Measurements from ENCODE around the gene RNASEH2B. TPM values are rescaled to one million over a fixed set of nuclear protein-coding genes. Genes with fewer than 3 reads are reported as not detected.
A peak's percentile ranks its signal among the peaks of the same experiment; 100 is the strongest.

RNASEH2B gene
- total and polyA plus RNA-seq, 2 of the 8 experiments (the other 6 are each of a cell fraction or from before 2014, with no cell fraction given), result 19.3 to 43.9 TPM

DNA sequence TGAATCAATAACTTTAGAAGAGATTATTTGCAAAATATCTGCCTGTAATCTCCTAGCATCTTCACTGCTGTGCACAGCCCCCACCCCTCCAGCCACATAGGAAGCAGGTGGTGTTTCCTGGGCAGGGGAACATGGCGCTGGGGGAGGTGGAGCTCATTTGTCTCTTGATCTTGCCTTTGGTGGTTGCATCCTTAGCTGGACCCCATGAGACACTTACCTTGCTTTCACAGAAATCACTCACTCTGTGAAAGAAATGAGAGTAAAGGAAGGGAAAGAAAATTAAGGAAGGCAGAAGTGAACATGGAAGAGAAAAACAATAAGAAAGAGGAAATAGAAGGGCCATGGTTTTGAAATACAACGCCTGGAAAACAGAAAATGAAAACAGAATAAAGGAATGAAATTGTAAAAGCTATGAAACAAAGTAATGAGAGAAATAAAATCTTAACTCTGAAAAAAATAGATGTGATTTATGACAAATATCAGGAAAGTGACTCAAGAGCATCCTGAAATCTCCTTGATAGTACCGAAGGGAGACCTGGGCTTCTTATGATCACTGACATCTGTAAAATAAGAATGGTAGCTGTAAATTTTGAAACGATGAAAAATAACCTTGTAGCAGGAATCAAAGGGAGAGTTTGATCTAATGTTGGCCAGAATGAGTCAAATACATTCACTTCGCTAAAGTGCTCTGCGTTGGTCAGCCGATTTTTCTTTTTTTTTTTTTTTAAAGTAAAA lies 17.2 kb upstream of the RNASEH2B start:
- Histone ChIP-seq H3K14ac (ENCODE audit: insufficient read length) (no peak overlapping the region), H3K4me2 (ENCODE audit: insufficient read depth in 1 of 2, low read depth in 2 of 2, low read length in 2 of 2) (peak overlapping the region in 1 of 2 experiments; percentile 27; a peak in 1 of 4 replicates), H3K23me2 (ENCODE audit: low read depth, low read length) (no peaks in the 10 kb centered on the region), H3K23ac (ENCODE audit: insufficient read length) (no peak overlapping the region), H3K79me2 (ENCODE audit: control insufficient read depth in 1 of 2, insufficient read depth in 2 of 2, low read length in 2 of 2) (no peaks in the 10 kb centered on the region), H2BK15ac (ENCODE audit: low read length) (no peak overlapping the region), H2AK5ac (ENCODE audit: low read depth, low read length) (no peak overlapping the region), H2BK12ac (ENCODE audit: low read depth, low read length) (peak overlapping the region; percentile 76; the same call in 1 of the 2 replicates), H3K79me1 (ENCODE audit: low read depth, low read length) (no peaks in the 10 kb centered on the region), H3K4ac (replicated peaks; ENCODE audit: insufficient read length, low read depth, low read length) (peak overlapping the region; percentile 28), H3K27ac (ENCODE audit: low read depth, low read length) (no peak overlapping the region), H2BK20ac (ENCODE audit: low read length) (peak overlapping the region; percentile 62; the same call in 1 of the 2 replicates), H2BK5ac (ENCODE audit: low read depth, low read length) (no peak overlapping the region), H3K4me3 (ENCODE audit: extremely low read depth in 1 of 4, insufficient read depth in 2 of 4, low read depth in 3 of 4, low read length in 4 of 4) (no peak overlapping the region), H3K9ac (replicated peaks in 1 of 4; ENCODE audit: extremely low read depth in 1 of 4, low read depth in 3 of 4, low read length in 3 of 4) (no peak overlapping the region), H2BK120ac (replicated peaks; ENCODE audit: low read depth, low read length) (no peak overlapping the region), H4K91ac (replicated peaks; ENCODE audit: insufficient read length, low read length) (peak overlapping the region; percentile 52), H3K56ac (replicated peaks; ENCODE audit: insufficient read length, low read depth, low read length) (no peak overlapping the region), H3K9me3 (ENCODE audit: insufficient read depth in 2 of 2, low read depth in 1 of 2, low read length in 1 of 2) (no peaks in the 10 kb centered on the region; a peak in 1 of 4 replicates), H4K8ac (ENCODE audit: extremely low read depth, insufficient read depth, low read length) (no peak overlapping the region), H3K27me3 (replicated peaks in 1 of 4; ENCODE audit: control insufficient read depth in 3 of 4, extremely low read depth in 1 of 4, insufficient read depth in 3 of 4, low read length in 3 of 4) (no peaks in the 10 kb centered on the region), H3K4me1 (replicated peaks in 1 of 4; ENCODE audit: control insufficient read depth in 3 of 4, insufficient read depth in 4 of 4, low read length in 3 of 4) (peaks cover 0 to 11% (median 5%) of the 10 kb centered on the region in 4 experiments; a peak in 4 of 7 replicates), H2AFZ (ENCODE audit: low read length) (no peak overlapping the region), H4K20me1 (replicated peaks in 1 of 2; ENCODE audit: control insufficient read depth in 1 of 2, insufficient read depth in 2 of 2, low read length in 2 of 2) (no peaks in the 10 kb centered on the region), H3K36me3 (ENCODE audit: control insufficient read depth in 2 of 4, insufficient read depth in 4 of 4, low read length in 3 of 4) (no peaks in the 10 kb centered on the region), H3K18ac (ENCODE audit: extremely low read depth, low read length) (no peak overlapping the region), H4K5ac (ENCODE audit: insufficient read length, low read depth, low read length) (no peak overlapping the region)
- CTCF ChIA-PET (ENCODE audit: partially characterized antibody), result interaction anchor here (0.6 to 2.3 kb wide), 9 partner anchors 12 to 1332 kb away, joined by 3 to 6 read pairs (median 4); no protein-coding TSS in a partner anchor
- FAIRE-seq, result no peak
- DNase-seq (ENCODE audit: low read depth in 1 of 2, low spot score in 2 of 2), result no peak
- TF ChIP-seq EGR1 (IDR thresholded peaks at IDR 0.05; ENCODE audit: borderline replicate concordance, low read depth, low read length) (no peak), ATF2 (IDR thresholded peaks at IDR 0.05; ENCODE audit: low read length) (no peak), RNF2 (IDR thresholded peaks at IDR 0.05; ENCODE audit: borderline replicate concordance, low read depth, low read length, missing control alignments, poor library complexity, severe bottlenecking) (no peak), TBP (IDR thresholded peaks at IDR 0.05; ENCODE audit: low read depth, low read length) (no peak)
- TF ChIP-seq, protein P1, sequence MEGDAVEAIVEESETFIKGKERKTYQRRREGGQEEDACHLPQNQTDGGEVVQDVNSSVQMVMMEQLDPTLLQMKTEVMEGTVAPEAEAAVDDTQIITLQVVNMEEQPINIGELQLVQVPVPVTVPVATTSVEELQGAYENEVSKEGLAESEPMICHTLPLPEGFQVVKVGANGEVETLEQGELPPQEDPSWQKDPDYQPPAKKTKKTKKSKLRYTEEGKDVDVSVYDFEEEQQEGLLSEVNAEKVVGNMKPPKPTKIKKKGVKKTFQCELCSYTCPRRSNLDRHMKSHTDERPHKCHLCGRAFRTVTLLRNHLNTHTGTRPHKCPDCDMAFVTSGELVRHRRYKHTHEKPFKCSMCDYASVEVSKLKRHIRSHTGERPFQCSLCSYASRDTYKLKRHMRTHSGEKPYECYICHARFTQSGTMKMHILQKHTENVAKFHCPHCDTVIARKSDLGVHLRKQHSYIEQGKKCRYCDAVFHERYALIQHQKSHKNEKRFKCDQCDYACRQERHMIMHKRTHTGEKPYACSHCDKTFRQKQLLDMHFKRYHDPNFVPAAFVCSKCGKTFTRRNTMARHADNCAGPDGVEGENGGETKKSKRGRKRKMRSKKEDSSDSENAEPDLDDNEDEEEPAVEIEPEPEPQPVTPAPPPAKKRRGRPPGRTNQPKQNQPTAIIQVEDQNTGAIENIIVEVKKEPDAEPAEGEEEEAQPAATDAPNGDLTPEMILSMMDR (IDR thresholded peaks at IDR 0.05; ENCODE audit: control extremely low read depth in 1 of 3, insufficient read depth in 1 of 3, low read depth in 1 of 3, low read length in 3 of 3), result no peak
- POLR2A ChIA-PET (ENCODE audit: partially characterized antibody), result interaction anchor here (1.1 to 2.7 kb wide), 3 partner anchors 17 to 895 kb away, joined by 3 to 13 read pairs (median 4); partner anchors contain the start of gene RNASEH2B
- WGBS, 2 experiments (ENCODE audit: extremely low coverage in 1 of 2, insufficient coverage in 1 of 2, insufficient read length in 1 of 2, insufficient replicate concordance in 2 of 2, low coverage in 1 of 2, low lambda C conversion rate in 2 of 2, missing lambda C conversion rate in 1 of 2), result 48% methylated on average over 7 of the region's 7 CpGs; no CpG with 5 or more reads in 1 of the 2 experiments

Data from H1 (cell line).